ENCODE results near the gene PRKCZ. TPM values are rescaled to one million over a fixed set of nuclear protein-coding genes. Genes with fewer than 3 reads are reported as not detected.

Gene PRKCZ
- total and polyA plus RNA-seq, 7 donors: 0.07 to 2.3 (median 0.42) TPM; not detected in 1

- intact Hi-C loops (cut with DNase I): no loop called here
- Histone ChIP-seq H3K27me3 (ENCODE audit: insufficient read depth in 3 of 3, low read length in 2 of 3) (no peaks in the 10 kb centered on the region), H3K27ac (no peak overlapping the region), H3K4me3 (no peak overlapping the region), H3K36me3 (ENCODE audit: insufficient read depth in 1 of 2, low read depth in 1 of 2) (no peaks in the 10 kb centered on the region), H3K9me3 (no peaks in the 10 kb centered on the region), H3K4me1 (peaks cover 30% of the 10 kb centered on the region)
- TF ChIP-seq CTCF (IDR thresholded peaks at IDR 0.05): no peak
- WGBS, 3 donors: 78 to 83% (median 78%) methylated on average over 7 of the region's 7 CpGs
- no peak for ATAC-seq
- no peak for DNase-seq
Measured at GRCh38 chr1:2216767-2217058, 166.5 kb downstream of the PRKCZ start.

- DNase-seq (no peak), ATAC-seq (no peak)
- Histone ChIP-seq H3K4me1 (peaks cover under 1% of the 10 kb centered on the region), H3K27me3 (ENCODE audit: insufficient read depth in 3 of 3, low read length in 2 of 3) (no peaks in the 10 kb centered on the region), H3K27ac (no peak overlapping the region), H3K36me3 (ENCODE audit: insufficient read depth in 1 of 2, low read depth in 1 of 2) (no peaks in the 10 kb centered on the region), H3K9me3 (no peaks in the 10 kb centered on the region), H3K4me3 (no peak overlapping the region)
- 88 to 94% (median 90%) methylated on average over 3 of the region's 3 CpGs for WGBS, 3 donors
- intact Hi-C loops (cut with DNase I): no loop called here
- TF ChIP-seq CTCF (IDR thresholded peaks at IDR 0.05): no peak
Measured at GRCh38 chr1:2221271-2221670, 171.1 kb downstream of the PRKCZ start.

GRCh38 chr1:2224170-2224584 is 174.0 kb downstream of the PRKCZ start:
- TF ChIP-seq CTCF (IDR thresholded peaks at IDR 0.05): no peak
- Histone ChIP-seq H3K27ac (no peak overlapping the region), H3K4me1 (peaks cover 5% of the 10 kb centered on the region), H3K9me3 (no peaks in the 10 kb centered on the region), H3K36me3 (ENCODE audit: insufficient read depth in 1 of 2, low read depth in 1 of 2) (no peaks in the 10 kb centered on the region), H3K27me3 (ENCODE audit: insufficient read depth in 3 of 3, low read length in 2 of 3) (no peaks in the 10 kb centered on the region), H3K4me3 (no peak overlapping the region)
- ATAC-seq (no peak), DNase-seq (no peak)
- intact Hi-C loops (cut with DNase I): no loop called here
- 86 to 91% (median 88%) methylated on average over 7 of the region's 7 CpGs for WGBS, 3 donors

GRCh38 chr1:2224631-2225428 is 174.6 kb downstream of the PRKCZ start:
- DNase-seq: no peak
- WGBS, 3 donors: 60 to 76% (median 64%) methylated on average over 18 of the region's 18 CpGs
- no peak for TF ChIP-seq CTCF (IDR thresholded peaks at IDR 0.05)

More at GRCh38 chr1:2224631-2225428, 174.6 kb downstream of the PRKCZ start:
- intact Hi-C loops (cut with DNase I): no loop called here
- Histone ChIP-seq H3K4me3 (no peak overlapping the region), H3K27ac (no peak overlapping the region), H3K27me3 (ENCODE audit: insufficient read depth in 3 of 3, low read length in 2 of 3) (no peaks in the 10 kb centered on the region), H3K36me3 (ENCODE audit: insufficient read depth in 1 of 2, low read depth in 1 of 2) (no peaks in the 10 kb centered on the region), H3K9me3 (no peaks in the 10 kb centered on the region), H3K4me1 (peaks cover 5% of the 10 kb centered on the region)
- ATAC-seq: no peak

All from psoas muscle (tissue), 8 donors.